IPS-18c (cell line): ENCODE data around the gene DPY19L1.
"Not testable (repeated sequence)": the region's sequence is repeated elsewhere in the genome, so short reads cannot be mapped to it uniquely, and the experiment has no call there.

Experiments
- H3K4me3 ChIP-seq: 2 replicates; pipeline ENCODE4 v1.7.0; 2013; ENCODE audit warnings: low read depth, mild to moderate bottlenecking, low read length, moderate library complexity; ENCODE audit not compliant: insufficient read depth
- H3K9me3 ChIP-seq: one replicate; pipeline ENCODE4 v1.6.1; 2013; ENCODE audit warnings: mild to moderate bottlenecking, low read length, moderate library complexity; ENCODE audit not compliant: control insufficient read depth, insufficient read depth

DPY19L1 gene

GRCh38 chr7:34958021-34958420 is 79.3 kb downstream of the DPY19L1 start:
- Histone ChIP-seq H3K9me3 (no peaks in the 10 kb centered on the region), H3K4me3 (no peak overlapping the region)

DNA sequence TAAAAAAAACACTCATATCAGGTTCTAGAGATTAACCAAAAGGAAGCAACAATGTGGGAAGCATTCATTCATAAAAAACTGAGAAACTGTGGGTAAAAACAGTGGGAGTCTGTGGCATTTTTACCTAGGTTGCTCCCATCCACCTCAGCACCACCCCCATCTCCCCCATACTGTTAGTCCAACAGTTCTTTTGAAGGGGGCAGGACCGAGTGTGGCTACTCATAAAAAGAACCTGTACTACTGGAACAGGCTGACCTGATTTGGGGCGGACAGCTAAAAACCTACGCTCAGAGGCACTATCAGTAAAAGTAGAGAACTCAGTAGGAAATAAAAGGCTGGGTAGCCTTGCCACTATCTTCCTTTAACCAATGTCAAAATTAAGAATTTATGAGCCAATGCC is 84.5 kb downstream of the DPY19L1 start:
- no peak overlapping the region for H3K4me3 ChIP-seq
- H3K9me3 ChIP-seq: no peaks in the 10 kb centered on the region

DNA sequence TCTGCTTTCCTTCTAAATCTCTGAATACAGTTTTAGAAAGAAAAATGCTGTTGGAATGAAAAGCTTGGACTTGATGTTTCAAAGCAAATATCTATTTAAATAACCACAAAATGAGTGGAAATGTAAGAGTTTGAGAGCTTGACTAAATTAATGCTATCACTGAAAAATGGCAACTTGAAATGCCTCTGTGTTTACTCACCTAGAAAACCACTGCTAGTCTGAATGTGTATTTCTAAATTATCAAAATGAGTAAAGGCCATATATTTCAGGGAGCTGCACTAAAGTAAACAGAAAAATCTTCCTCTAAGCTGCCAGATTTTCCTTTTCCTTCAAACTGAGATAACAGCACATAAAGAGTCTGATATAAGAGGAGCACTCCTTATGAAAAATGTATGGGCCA is 87.9 kb downstream of the DPY19L1 start:
- H3K9me3 ChIP-seq: no peaks in the 10 kb centered on the region

DNA sequence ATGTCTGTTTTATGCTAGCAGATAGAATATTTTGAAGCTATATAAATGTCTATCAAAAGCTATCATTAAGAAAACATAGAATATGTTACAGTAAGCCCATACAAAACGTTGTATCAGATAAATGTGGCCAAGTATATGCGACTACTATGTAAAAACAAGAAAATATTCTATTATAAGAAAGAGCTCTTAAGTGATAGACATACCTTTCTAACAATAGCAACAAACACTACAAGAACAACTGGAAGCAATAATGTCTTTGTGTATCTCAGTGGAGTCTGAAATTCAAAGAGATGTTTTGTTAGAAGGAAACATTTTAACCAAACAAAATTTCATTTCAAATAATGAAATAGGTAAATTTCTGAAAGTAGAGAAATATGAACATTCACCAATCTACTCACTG is 89.9 kb downstream of the DPY19L1 start:
- H3K4me3 ChIP-seq, H3K9me3 ChIP-seq: not testable (repeated sequence)

More for the DNA sequence above, 87.9 kb downstream of the DPY19L1 start:
- no peak overlapping the region for H3K4me3 ChIP-seq

DNA sequence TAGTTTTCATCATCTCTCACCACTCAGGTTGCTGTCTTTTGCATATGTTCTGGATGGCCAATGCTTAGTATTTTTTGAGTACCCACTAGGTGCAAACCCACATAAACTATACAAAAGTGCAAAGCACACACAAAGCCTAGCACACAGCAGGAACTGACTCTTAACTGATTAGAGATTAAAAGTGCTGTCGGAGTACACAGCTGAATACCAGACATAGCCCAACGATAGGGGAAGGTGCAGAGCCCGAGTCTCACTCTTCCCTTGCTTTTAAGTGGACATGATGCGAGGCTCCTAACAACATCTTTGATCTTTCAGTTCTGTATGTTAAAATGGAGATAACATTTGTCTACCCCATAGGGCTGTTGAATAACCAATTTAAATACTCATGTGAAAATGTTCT is 90.8 kb downstream of the DPY19L1 start:
- no peaks in the 10 kb centered on the region for H3K9me3 ChIP-seq

DNA sequence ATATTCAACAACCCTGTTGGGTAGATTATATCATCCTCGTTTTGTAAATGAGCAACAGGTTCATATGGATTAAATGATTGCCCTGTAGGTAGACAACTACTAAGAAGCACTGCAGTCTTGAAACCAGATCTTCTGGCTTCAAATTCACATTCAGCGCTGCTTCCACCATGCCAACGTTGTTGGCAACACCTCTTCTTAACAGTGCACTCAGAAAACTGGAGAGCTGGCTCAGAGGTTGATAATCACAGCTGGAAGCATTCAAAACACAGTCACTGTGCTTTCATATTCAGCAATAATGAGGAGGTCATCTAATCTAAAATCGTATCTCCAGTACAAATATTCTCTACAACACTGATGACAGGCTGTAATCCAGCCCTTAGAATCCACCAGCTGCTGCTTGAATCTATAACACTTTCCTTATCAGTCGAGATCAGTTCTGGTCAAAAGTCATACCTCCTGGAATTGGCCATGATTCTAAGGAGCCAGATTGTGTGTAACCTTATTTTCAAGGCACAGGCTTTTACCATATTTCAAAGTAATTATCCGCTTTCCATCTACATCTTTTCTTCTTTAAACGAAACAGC is 91.3 kb downstream of the DPY19L1 start:
- H3K4me3 ChIP-seq, H3K9me3 ChIP-seq: not testable (repeated sequence)

More for the DNA sequence above, 90.8 kb downstream of the DPY19L1 start:
- H3K4me3 ChIP-seq: no peak overlapping the region

- Histone ChIP-seq H3K9me3 (no peaks in the 10 kb centered on the region), H3K4me3 (no peak overlapping the region)
Observed at GRCh38 chr7:34939175-34939574, 98.1 kb downstream of the DPY19L1 start.

DNA sequence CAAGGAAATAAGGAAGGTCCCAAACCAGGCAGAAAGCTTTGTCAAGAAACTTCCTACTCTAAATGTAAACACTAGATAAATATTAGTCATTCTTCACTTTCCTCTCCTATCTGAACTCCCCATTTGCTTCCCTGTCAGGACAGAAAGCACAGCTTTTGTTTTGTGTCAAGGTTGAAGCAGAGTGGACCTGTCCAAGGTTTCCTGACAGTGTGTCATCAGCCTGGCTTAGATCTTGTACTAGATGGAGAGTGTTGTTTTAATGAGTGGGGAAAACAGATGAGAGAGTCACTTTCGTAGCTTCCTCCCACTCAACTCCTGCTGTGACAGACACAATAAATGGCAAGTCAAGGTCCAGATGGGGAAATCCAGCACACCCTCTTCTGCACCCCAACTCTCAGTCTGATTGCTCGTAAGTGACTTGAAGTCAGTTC is 101.5 kb downstream of the DPY19L1 start:
- H3K9me3 ChIP-seq, H3K4me3 ChIP-seq: not testable (repeated sequence)

DNA sequence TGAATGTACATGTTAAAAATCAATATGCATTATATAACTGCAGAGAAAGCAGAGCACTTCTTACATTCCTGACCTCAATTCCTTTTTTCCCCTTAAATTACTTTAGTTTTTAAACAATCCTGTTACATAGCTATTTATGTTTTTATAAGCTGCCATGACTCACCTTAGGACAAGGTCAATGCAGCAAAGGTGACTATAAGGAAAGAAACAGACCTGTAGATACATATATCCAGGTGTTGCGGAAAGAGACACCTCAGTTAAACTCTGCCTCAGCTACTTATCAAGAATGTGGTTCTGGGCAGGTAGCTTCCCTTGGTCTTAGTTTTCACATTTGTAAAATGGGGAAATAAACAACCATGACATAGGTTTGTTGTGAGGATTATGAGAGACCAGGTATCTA is 105.5 kb downstream of the DPY19L1 start:
- Histone ChIP-seq H3K4me3 (no peak overlapping the region), H3K9me3 (no peaks in the 10 kb centered on the region)

DNA sequence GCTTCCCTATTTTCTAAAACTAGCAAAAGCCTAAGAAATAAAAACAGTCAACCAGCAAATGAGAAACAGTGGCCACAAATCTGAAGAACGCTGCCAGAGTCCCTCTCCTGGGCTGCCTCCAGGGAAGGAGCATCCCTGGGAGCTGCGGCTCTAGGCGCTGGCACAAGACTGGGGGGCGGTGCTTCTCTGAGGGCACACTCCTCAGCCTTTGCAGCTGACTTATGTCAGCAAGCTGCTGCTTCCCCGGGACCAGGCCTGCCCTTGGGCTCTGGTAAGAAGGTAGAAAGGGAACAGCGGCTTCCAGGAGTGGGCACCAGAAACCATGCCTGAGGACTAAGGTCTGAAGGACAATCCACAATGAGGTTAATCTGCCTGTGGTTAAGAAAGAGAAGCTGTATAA is 107.5 kb downstream of the DPY19L1 start:
- H3K9me3 ChIP-seq, H3K4me3 ChIP-seq: not testable (repeated sequence)

DNA sequence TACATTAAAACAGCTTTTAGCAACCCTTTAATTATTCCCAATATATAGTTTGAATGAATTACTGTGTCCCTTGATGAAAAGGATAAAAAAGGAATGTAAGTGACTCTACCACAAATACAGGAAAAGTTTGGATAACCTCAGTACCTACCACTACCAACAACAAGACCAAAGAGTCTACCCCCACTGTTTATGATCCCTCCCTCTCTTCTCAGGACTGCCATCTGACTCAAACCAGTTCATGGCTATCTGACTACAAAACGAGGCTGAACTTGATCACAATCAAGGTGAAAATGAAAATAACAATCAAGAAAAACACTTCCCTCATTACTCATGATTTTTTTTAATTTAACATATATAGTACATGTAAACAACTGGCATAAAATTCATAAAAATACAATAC is 108.7 kb downstream of the DPY19L1 start:
- no peak overlapping the region for H3K4me3 ChIP-seq
- H3K9me3 ChIP-seq: no peaks in the 10 kb centered on the region

GRCh38 chr7:34928052-34928451 is 109.2 kb downstream of the DPY19L1 start:
- Histone ChIP-seq H3K4me3 (no peak overlapping the region), H3K9me3 (no peaks in the 10 kb centered on the region)

DNA sequence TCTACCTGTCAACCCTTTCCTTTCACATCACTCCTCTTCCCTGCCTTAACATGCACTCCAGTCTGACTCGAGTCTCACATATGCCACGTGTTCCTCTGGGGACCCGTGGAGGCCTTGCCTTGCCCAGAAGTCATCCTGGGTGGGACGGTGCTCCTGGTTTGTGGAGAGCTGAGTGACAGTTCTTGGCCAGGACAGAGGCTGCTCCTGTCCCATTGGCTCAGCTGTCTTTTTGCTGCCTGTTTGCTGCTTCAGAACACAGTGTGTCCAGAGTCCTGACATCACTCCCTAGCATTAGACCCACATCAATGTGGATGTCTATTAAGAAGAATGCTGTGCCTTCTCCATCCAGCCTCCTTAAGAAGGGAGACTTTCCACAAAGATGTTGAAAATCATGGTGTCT is 116.8 kb downstream of the DPY19L1 start:
- H3K4me3 ChIP-seq, H3K9me3 ChIP-seq: not testable (repeated sequence)

GRCh38 chr7:34919038-34919437 is 118.2 kb downstream of the DPY19L1 start:
- not testable (repeated sequence) for H3K9me3 ChIP-seq, H3K4me3 ChIP-seq

DNA sequence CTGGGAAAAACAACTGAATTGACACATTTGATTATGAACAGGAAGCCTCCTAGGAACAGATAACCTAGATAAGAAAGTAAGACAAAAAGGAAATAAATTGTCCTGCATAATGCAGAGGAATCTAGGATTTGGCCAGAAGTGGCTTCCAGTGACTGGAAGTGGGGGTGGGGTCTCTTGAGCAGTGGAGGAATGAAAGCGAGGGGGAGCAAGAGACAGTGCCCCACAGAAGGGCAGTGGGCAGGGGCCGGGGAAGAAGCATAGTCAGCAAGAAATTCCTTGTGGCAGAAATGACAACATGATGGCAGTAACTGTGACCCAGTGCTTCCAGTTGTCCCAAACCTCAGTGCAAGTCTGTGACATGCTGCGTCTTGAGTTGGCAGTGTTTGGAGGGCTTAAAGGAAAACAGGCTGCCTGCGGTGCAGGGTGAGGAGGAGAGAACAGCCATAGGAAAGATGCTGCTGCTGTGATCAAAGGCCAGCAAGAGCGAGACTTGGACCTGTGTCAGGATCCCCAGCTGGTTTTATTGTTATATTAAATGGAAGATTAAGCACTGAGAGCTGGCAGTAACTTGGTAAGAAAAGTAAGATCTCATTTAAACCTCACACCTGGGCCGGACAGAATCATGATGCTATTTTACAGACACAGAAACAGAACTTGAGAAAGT is 119.0 kb downstream of the DPY19L1 start:
- H3K9me3 ChIP-seq, H3K4me3 ChIP-seq: not testable (repeated sequence)

DNA sequence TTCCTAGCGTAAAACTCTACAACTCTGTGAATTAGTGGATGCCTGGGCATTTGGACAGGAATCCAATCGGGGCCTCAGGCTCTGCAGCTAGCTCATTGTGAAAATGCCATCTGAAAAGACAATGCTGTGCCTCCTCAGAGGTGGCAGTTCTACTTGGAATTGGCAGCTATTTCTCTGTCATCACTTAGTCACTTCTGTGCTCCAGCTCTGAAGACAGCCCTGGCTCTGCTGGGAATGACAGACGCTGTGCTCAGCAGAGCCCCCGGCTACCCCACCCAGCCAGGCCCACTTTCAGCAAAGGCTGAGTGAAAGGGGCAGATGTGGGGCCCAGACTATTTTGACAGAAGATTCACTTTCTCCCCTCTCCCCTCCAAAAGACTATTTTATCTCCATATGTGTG is 119.8 kb downstream of the DPY19L1 start:
- H3K4me3 ChIP-seq, H3K9me3 ChIP-seq: not testable (repeated sequence)

GRCh38 chr7:34916267-34916666 is 121.0 kb downstream of the DPY19L1 start:
- Histone ChIP-seq H3K9me3 (no peaks in the 10 kb centered on the region), H3K4me3 (no peak overlapping the region)

DNA sequence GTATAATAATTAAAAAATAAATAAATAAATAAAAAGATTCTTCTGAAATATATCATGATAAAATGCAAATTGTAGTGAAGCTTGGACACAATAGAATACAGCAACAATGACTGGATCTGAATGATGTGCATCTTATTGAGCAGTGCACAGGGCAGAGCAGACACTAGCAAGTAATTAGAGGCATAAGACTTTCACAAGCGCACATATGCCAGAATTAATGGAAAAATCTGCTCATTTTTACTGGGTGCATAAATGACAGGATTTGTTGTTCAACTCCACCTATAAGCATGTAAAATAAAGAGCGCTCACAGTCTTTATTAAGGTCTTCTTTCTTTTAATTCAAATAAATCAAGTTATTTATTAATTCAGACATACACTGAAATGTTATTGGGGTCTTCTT is 125.0 kb downstream of the DPY19L1 start:
- Histone ChIP-seq H3K9me3 (no peaks in the 10 kb centered on the region), H3K4me3 (no peak overlapping the region)

DNA sequence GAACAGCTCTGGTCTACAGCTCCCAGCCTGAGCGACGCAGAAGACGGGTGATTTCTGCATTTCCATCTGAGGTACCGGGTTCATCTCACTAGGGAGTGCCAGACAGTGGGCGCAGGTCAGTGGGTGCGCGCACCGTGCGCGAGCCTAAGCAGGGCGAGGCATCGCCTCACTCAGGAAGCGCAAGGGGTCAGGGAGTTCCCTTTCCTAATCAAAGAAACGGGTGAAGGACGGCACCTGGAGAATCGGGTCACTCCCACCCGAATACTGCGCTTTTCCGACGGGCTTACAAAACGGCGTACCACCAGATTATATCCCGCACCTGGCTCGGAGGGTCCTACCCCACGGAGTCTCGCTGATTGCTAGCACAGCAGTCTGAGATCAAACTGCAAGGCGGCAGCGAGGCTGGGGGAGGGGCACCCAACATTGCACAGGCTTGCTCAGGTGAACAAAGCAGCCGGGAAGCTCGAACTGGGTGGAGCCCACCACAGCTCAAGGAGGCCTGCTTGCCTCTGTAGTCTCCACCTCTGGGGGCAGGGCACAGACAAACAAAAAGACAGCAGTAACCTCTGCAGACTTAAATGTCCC is 130.9 kb downstream of the DPY19L1 start:
- H3K4me3 ChIP-seq, H3K9me3 ChIP-seq: not testable (repeated sequence)
